ENCODE data around the gene SUN5. TPM values are rescaled to one million over a fixed set of nuclear protein-coding genes. Genes with fewer than 3 reads are reported as not detected.

The SUN5 gene
- total RNA-seq, 1 donor from 2014 or later: not detected

- H3K36me3 Mint-ChIP-seq (ENCODE audit: insufficient read depth): no peaks in the 10 kb centered on the region
- H3K4me1 Mint-ChIP-seq (ENCODE audit: low read depth): no peaks in the 10 kb centered on the region
These were observed 20.6 kb downstream of the SUN5 start for GRCh38 chr20:32983459-32984112.

GRCh38 chr20:32982617-32983458 lies 21.4 kb downstream of the SUN5 start:
- H3K4me1 Mint-ChIP-seq (ENCODE audit: low read depth): no peaks in the 10 kb centered on the region
- TF ChIP-seq CTCF (IDR thresholded peaks at IDR 0.05; ENCODE audit: unreplicated experiment): no peak
- H3K9me3 Mint-ChIP-seq (ENCODE audit: low read depth): no peaks in the 10 kb centered on the region
- DNase-seq (ENCODE audit: low spot score, unreplicated experiment): no peak
- no peaks in the 10 kb centered on the region for H3K36me3 Mint-ChIP-seq (ENCODE audit: insufficient read depth)
- H3K27ac Mint-ChIP-seq: no peak overlapping the region
- peaks cover 2% of the 10 kb centered on the region for H3K27me3 Mint-ChIP-seq
- no peak overlapping the region for H3K4me3 Mint-ChIP-seq (ENCODE audit: low read depth)

More at GRCh38 chr20:32983459-32984112, 20.6 kb downstream of the SUN5 start:
- DNase-seq (ENCODE audit: low spot score, unreplicated experiment): no peak
- Mint-ChIP-seq H3K27ac (no peak overlapping the region), H3K9me3 (ENCODE audit: low read depth) (no peaks in the 10 kb centered on the region), H3K27me3 (peaks cover 2% of the 10 kb centered on the region), H3K4me3 (ENCODE audit: low read depth) (no peak overlapping the region)
- no peak for TF ChIP-seq CTCF (IDR thresholded peaks at IDR 0.05; ENCODE audit: unreplicated experiment)

- no peak overlapping the region for H3K27ac Mint-ChIP-seq
- peaks cover 2% of the 10 kb centered on the region for H3K27me3 Mint-ChIP-seq
- H3K4me1 Mint-ChIP-seq (ENCODE audit: low read depth): peaks cover 6% of the 10 kb centered on the region
- no peaks in the 10 kb centered on the region for H3K36me3 Mint-ChIP-seq (ENCODE audit: insufficient read depth)
- H3K9me3 Mint-ChIP-seq (ENCODE audit: low read depth): no peaks in the 10 kb centered on the region
- TF ChIP-seq CTCF (IDR thresholded peaks at IDR 0.05; ENCODE audit: unreplicated experiment): no peak
- DNase-seq (ENCODE audit: low spot score, unreplicated experiment): no peak
- no peak overlapping the region for H3K4me3 Mint-ChIP-seq (ENCODE audit: low read depth)
These were observed 23.2 kb downstream of the SUN5 start for GRCh38 chr20:32980990-32981389.

- no peak for DNase-seq (ENCODE audit: low spot score, unreplicated experiment)
- H3K4me3 Mint-ChIP-seq (ENCODE audit: low read depth): no peak overlapping the region
- H3K4me1 Mint-ChIP-seq (ENCODE audit: low read depth): peaks cover 9% of the 10 kb centered on the region
- TF ChIP-seq CTCF (IDR thresholded peaks at IDR 0.05; ENCODE audit: unreplicated experiment): no peak
- no peak overlapping the region for H3K27ac Mint-ChIP-seq
- no peaks in the 10 kb centered on the region for H3K9me3 Mint-ChIP-seq (ENCODE audit: low read depth)
- H3K27me3 Mint-ChIP-seq: peaks cover 2% of the 10 kb centered on the region
- no peaks in the 10 kb centered on the region for H3K36me3 Mint-ChIP-seq (ENCODE audit: insufficient read depth)
These were observed 23.9 kb downstream of the SUN5 start for GRCh38 chr20:32980131-32980941.
